Uterus (tissue), 4 donors: ENCODE data around the gene CHST1. TPM values are rescaled to one million over a fixed set of nuclear protein-coding genes. Genes with fewer than 3 reads are reported as not detected.

Experiments used
- DNase-seq, 2 donors: peaks; one replicate each; pipeline ENCODE4 v3.0.0-alpha.2; 2019 to 2020
- H3K27ac ChIP-seq, 2 donors: fragments of 200-600 bp; sonication (generic); 1 replicate in 1 of 2; 2 replicates in 1 of 2; pipeline ENCODE4 v1.5.1; 2016 to 2018
- H3K27me3 ChIP-seq, 2 donors: fragments of 200-600 bp; sonication (generic); one replicate each; pipeline ENCODE4 v1.5.1; 2018 to 2019; ENCODE audit warnings: control low read depth in 1 of 2
- H3K36me3 ChIP-seq, 2 donors: fragments of 200-600 bp; sonication (generic); one replicate each; pipeline ENCODE4 v1.5.1; 2019; ENCODE audit warnings: control low read depth in 1 of 2
- H3K4me1 ChIP-seq, 2 donors: fragments of 200-600 bp; sonication (generic); one replicate each; pipeline ENCODE4 v1.5.1; 2018 to 2019; ENCODE audit warnings: control low read depth in 1 of 2
- H3K4me3 ChIP-seq, 2 donors: fragments of 200-600 bp; sonication (generic); 1 replicate in 1 of 2; 2 replicates in 1 of 2; pipeline ENCODE4 v1.5.1; 2018 to 2019; ENCODE audit warnings: mild to moderate bottlenecking in 1 of 2
- H3K9me3 ChIP-seq, 2 donors: fragments of 200-600 bp; sonication (generic); one replicate each; pipeline ENCODE4 v1.5.1; 2019; ENCODE audit warnings: control low read depth in 1 of 2
- POLR2A ChIP-seq, 2 donors: fragments of 450-650 bp; IDR thresholded peaks; one replicate each; pipeline ENCODE4 v1.6.1; 2016; ENCODE audit warnings: antibody characterized with exemption in 2 of 2, mild to moderate bottlenecking in 1 of 2, moderate library complexity in 1 of 2
- intact Hi-C: fragments of 100-400 bp; cut with DNase I; formaldehyde crosslinking; loops from one replicate; pipeline ENCODE4 v1.15.1; 2023; ENCODE audit warnings: low total_unique reads
- total RNA-seq, 4 donors: library from RNA; depleted of rRNA in 3 of 4; stranded (reverse); fragments of >200 nt in 3 of 4; gene quantifications; one replicate each; pipeline versions ENCODE4 v1.1.0 to v1.2.4, GENCODE V29; 2014 to 2023
- TF ChIP-seq, protein P1 (sequence below), 4 experiments: fragments of 200-600 bp in 2 of 4; fragments of 450-650 bp in 2 of 4; sonication (generic) in 2 of 4; IDR thresholded peaks; one replicate each; pipeline ENCODE4 v1.5.1; 2016 to 2019; ENCODE audit warnings: antibody characterized with exemption in 4 of 4, mild to moderate bottlenecking in 2 of 4, moderate library complexity in 1 of 4
- donor health status: DM: yes; HTN: yes; CAD: no.

CHST1 gene, protein sequence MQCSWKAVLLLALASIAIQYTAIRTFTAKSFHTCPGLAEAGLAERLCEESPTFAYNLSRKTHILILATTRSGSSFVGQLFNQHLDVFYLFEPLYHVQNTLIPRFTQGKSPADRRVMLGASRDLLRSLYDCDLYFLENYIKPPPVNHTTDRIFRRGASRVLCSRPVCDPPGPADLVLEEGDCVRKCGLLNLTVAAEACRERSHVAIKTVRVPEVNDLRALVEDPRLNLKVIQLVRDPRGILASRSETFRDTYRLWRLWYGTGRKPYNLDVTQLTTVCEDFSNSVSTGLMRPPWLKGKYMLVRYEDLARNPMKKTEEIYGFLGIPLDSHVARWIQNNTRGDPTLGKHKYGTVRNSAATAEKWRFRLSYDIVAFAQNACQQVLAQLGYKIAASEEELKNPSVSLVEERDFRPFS
- total RNA-seq: 1 to 10 TPM; 2.4 to 7.9 (median 5.9) TPM

DNA sequence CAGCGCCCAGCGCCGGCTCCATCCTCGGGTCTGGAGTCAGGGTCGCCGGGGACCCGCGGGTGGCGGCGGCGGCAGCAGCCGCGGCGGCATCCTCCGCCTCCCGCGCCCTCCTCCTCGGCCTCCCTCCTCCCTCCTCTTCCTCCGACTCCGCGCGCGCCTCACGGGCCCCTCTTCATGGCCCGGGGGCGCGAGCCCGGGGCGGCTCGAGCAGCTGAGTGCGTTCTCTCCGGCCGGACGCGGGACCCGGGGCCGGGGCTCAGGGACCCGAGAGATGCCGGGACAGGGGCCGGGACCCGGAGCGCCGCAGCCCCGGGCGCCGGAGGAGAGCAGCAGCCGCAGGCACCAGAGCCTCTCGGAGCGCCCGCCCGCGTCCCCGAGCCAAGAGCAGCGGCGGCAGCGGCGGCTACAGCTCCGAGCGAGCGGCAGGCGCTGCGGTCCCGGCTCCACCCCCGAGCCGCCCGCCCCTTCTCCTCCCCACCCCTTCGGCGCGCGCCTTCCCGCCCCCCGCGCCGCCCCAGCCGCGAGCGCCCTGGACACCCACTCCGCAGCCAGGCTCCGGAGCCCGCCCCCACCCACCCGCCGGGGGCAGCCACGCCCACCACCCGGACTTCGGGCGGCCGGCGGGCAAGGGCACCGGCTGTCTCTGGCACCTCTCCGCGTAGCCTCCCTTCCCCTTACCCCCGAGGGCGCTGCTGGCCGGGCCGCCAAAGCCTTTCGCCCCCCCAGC lies at the start of gene CHST1:
Gene CHST1, minus strand, starts transcription at position 417 of the 727 bp plus-strand sequence. CDS start 14,699 bp downstream, outside the sequence.
- H3K4me1 ChIP-seq: peaks cover 0 to 8% of the 10 kb centered on the region in 2 donors
- H3K36me3 ChIP-seq: no peaks in the 10 kb centered on the region
- H3K27me3 ChIP-seq: no peaks in the 10 kb centered on the region
- TF ChIP-seq, protein P1, sequence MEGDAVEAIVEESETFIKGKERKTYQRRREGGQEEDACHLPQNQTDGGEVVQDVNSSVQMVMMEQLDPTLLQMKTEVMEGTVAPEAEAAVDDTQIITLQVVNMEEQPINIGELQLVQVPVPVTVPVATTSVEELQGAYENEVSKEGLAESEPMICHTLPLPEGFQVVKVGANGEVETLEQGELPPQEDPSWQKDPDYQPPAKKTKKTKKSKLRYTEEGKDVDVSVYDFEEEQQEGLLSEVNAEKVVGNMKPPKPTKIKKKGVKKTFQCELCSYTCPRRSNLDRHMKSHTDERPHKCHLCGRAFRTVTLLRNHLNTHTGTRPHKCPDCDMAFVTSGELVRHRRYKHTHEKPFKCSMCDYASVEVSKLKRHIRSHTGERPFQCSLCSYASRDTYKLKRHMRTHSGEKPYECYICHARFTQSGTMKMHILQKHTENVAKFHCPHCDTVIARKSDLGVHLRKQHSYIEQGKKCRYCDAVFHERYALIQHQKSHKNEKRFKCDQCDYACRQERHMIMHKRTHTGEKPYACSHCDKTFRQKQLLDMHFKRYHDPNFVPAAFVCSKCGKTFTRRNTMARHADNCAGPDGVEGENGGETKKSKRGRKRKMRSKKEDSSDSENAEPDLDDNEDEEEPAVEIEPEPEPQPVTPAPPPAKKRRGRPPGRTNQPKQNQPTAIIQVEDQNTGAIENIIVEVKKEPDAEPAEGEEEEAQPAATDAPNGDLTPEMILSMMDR (IDR thresholded peaks at IDR 0.05): no peak
- peak in 1 of 2 donors; percentile 27 for TF ChIP-seq POLR2A (IDR thresholded peaks at IDR 0.05)
- H3K4me3 ChIP-seq: peak within 1 kb of the TSS; percentile 29 to 45
- H3K9me3 ChIP-seq: no peaks in the 10 kb centered on the region
- intact Hi-C loops: no loop called here
- peak within 1 kb of the TSS; percentile 43 to 46 for H3K27ac ChIP-seq
- peak; percentile 37 to 45 for DNase-seq

DNA sequence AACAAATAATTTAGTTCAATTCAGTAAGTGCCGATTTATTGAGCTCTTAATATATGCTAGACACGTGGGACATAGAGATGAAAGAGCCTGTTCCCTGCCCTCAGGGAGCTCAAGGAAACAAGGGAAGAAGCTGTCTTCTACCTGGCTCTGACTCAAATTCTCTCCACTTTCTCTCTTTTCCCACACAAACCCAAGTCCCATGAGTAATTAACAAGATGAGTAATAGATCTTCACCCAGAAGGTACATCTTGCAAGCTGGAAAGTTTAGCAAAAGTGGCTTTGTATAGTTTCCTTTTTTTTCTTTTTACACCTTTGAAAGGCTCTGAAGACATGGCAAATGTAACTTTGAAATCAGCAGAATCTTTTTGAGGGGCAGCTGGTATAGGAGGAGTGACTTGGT lies 48.2 kb upstream of the CHST1 start:
- H3K36me3 ChIP-seq: no peaks in the 10 kb centered on the region
- H3K27ac ChIP-seq: no peak overlapping the region
- TF ChIP-seq POLR2A (IDR thresholded peaks at IDR 0.05): no peak
- TF ChIP-seq, protein P1 (IDR thresholded peaks at IDR 0.05): no peak
- H3K27me3 ChIP-seq: no peaks in the 10 kb centered on the region
- intact Hi-C loops: no loop called here
- H3K4me1 ChIP-seq: no peaks in the 10 kb centered on the region
- H3K9me3 ChIP-seq: no peaks in the 10 kb centered on the region
- no peak for DNase-seq
- no peak overlapping the region for H3K4me3 ChIP-seq

DNA sequence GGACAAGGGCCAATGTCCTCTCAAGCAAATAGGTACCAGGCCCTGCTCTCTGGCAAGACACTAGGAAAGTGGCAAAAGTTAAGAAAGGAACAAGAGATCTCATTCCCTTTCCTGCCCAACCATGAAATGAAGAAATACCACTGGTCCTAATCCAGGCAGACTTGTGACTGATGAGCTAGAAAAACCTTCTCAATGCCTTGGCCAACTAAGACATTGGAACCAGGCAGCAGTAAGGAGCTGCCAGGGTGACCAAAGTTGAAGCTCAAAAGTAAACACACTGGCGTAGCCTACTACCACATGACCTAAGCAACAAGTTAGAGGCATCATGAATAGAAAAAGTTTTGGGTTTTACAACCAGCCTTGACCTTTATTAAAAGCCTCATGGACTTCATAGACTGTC lies 45.1 kb upstream of the CHST1 start:
- H3K36me3 ChIP-seq: no peaks in the 10 kb centered on the region
- no peaks in the 10 kb centered on the region for H3K4me1 ChIP-seq
- intact Hi-C loops: no loop called here
- no peaks in the 10 kb centered on the region for H3K9me3 ChIP-seq
- H3K27ac ChIP-seq: no peak overlapping the region
- H3K27me3 ChIP-seq: no peaks in the 10 kb centered on the region
- H3K4me3 ChIP-seq: no peak overlapping the region
- no peak for DNase-seq
- TF ChIP-seq, protein P1 (IDR thresholded peaks at IDR 0.05): no peak
- TF ChIP-seq POLR2A (IDR thresholded peaks at IDR 0.05): no peak

DNA sequence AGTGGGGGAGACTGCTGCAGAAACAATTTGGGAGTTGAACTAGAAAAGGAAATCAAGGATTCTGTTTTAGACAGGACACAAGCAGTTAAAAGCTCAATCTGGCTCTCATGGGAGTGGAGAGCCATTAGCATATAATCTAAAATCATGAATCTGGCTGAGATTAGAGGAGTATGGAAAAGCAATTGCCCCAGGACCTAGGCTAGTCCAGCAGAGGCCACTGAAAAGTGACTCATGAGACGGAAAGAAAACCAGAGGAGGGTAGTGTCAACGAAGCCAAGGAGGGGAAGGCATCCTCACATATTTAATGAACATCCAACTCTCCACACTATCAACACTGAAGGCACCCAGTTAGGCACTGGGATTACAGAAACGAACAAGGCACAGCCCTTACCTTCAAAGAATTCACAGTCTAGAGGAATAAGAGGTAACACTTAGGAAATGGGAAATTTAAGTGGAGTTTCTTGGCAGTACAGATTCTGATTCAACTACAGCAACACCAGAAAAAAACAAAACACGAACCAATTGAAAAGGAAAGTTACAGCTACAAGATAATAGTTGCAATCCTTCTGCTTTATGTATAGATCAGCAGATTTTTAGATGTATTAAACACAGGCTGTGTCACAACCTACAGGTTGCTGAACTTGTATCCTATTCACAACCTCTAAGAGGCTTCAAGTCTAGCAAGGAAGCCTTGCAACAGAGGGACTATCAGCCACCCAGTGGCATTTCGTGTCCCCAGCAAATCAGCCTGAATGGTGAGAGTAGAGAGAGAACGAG lies 43.7 kb upstream of the CHST1 start:
- Histone ChIP-seq H3K36me3 (no peaks in the 10 kb centered on the region), H3K27me3 (no peaks in the 10 kb centered on the region), H3K4me3 (no peak overlapping the region), H3K9me3 (no peaks in the 10 kb centered on the region), H3K4me1 (no peaks in the 10 kb centered on the region), H3K27ac (no peak overlapping the region)
- no peak for TF ChIP-seq POLR2A (IDR thresholded peaks at IDR 0.05)
- TF ChIP-seq, protein P1 (IDR thresholded peaks at IDR 0.05): no peak
- intact Hi-C loops: no loop called here
- no peak for DNase-seq
